MM.1S (cell line): ENCODE results near the gene STX1B.

Experiments
- DNase-seq: peaks from one replicate; pipeline ENCODE4 v3.0.0-alpha.2; 2015
- H2AFZ ChIP-seq: fragments of 300-600 bp; sonication (generic); 2 replicates; pipeline ENCODE4 v1.6.0; 2016; ENCODE audit warnings: antibody characterized with exemption, low read length
- H3F3A ChIP-seq: fragments of 300-600 bp; sonication (generic); 2 replicates; pipeline ENCODE4 v1.6.1; 2016; ENCODE audit warnings: mild to moderate bottlenecking, antibody characterized with exemption, low read length, moderate library complexity, mixed read lengths; ENCODE audit not compliant: insufficient read depth
- H3K27ac ChIP-seq: fragments of 300-600 bp; sonication (generic); 2 replicates; pipeline ENCODE4 v1.5.1; 2016; ENCODE audit warnings: mild to moderate bottlenecking, low read length
- H3K27me3 ChIP-seq: fragments of 300-600 bp; sonication (generic); replicated peaks from 2 replicates; pipeline ENCODE4 v1.6.0; 2016; ENCODE audit warnings: low read length; ENCODE audit not compliant: insufficient read depth
- H3K36me3 ChIP-seq: fragments of 300-600 bp; sonication (generic); replicated peaks from 2 replicates; pipeline ENCODE4 v1.6.1; 2016; ENCODE audit warnings: mild to moderate bottlenecking, low read length, mixed read lengths; ENCODE audit not compliant: insufficient read depth
- H3K4me1 ChIP-seq: fragments of 300-600 bp; sonication (generic); 2 replicates; pipeline ENCODE4 v1.6.1; 2016; ENCODE audit warnings: low read length, mixed read lengths
- H3K4me2 ChIP-seq: fragments of 300-600 bp; sonication (generic); 2 replicates; pipeline ENCODE4 v1.6.0; 2016; ENCODE audit warnings: low read depth, low read length
- H3K4me3 ChIP-seq: fragments of 300-600 bp; sonication (generic); 2 replicates; pipeline ENCODE4 v1.5.1; 2016; ENCODE audit warnings: low read length, mixed read lengths
- H3K79me2 ChIP-seq: fragments of 300-600 bp; sonication (generic); 2 replicates; pipeline ENCODE4 v1.6.1; 2016; ENCODE audit warnings: mixed run types, low read length, mixed read lengths
- H3K9ac ChIP-seq: fragments of 300-600 bp; sonication (generic); 2 replicates; pipeline ENCODE4 v1.6.1; 2016; ENCODE audit warnings: low read length, mixed read lengths
- H3K9me2 ChIP-seq: fragments of 300-600 bp; sonication (generic); replicated peaks from 2 replicates; pipeline ENCODE4 v1.6.1; 2016; ENCODE audit warnings: mild to moderate bottlenecking, low read length, mixed read lengths; ENCODE audit not compliant: insufficient read depth
- H3K9me3 ChIP-seq: fragments of 300-600 bp; sonication (generic); replicated peaks from 2 replicates; pipeline ENCODE4 v1.6.1; 2016; ENCODE audit warnings: mild to moderate bottlenecking, low read length, mixed read lengths; ENCODE audit not compliant: insufficient read depth
- H4K20me1 ChIP-seq: fragments of 300-600 bp; sonication (generic); 2 replicates; pipeline ENCODE4 v1.6.1; 2016; ENCODE audit warnings: mild to moderate bottlenecking, low read length, moderate library complexity, mixed read lengths; ENCODE audit not compliant: insufficient read depth
- CTCF ChIP-seq: fragments of 300-600 bp; sonication (generic); IDR thresholded peaks from 2 replicates; pipeline ENCODE4 v1.5.1; 2016; ENCODE audit warnings: antibody characterized with exemption, low read length, mixed read lengths
- EZH2 ChIP-seq: fragments of 300-600 bp; sonication (generic); optimal IDR thresholded peaks from 2 replicates; pipeline ENCODE3; 2017; ENCODE audit warnings: low read depth, mild to moderate bottlenecking, antibody characterized with exemption, low read length, mixed read lengths
- EZH2phosphoT487 ChIP-seq: fragments of 300-600 bp; sonication (generic); IDR thresholded peaks from 2 replicates; pipeline ENCODE4 v1.6.1; 2018; ENCODE audit warnings: antibody characterized with exemption, low read length

STX1B gene

GRCh38 chr16:31050280-31051030, 40.0 kb upstream of the STX1B start:
- Histone ChIP-seq H3K9me2 (no peaks in the 10 kb centered on the region), H4K20me1 (no peaks in the 10 kb centered on the region), H3K36me3 (no peaks in the 10 kb centered on the region), H3K4me2 (no peak overlapping the region), H3K4me1 (no peaks in the 10 kb centered on the region), H3K9me3 (no peaks in the 10 kb centered on the region), H3F3A (no peaks in the 10 kb centered on the region), H3K27ac (no peak overlapping the region), H3K9ac (no peak overlapping the region), H3K4me3 (no peak overlapping the region), H3K79me2 (no peaks in the 10 kb centered on the region), H3K27me3 (no peaks in the 10 kb centered on the region), H2AFZ (no peak overlapping the region)
- no peak for DNase-seq
- TF ChIP-seq EZH2phosphoT487 (no peak), EZH2 (no peak), CTCF (no peak)

DNA sequence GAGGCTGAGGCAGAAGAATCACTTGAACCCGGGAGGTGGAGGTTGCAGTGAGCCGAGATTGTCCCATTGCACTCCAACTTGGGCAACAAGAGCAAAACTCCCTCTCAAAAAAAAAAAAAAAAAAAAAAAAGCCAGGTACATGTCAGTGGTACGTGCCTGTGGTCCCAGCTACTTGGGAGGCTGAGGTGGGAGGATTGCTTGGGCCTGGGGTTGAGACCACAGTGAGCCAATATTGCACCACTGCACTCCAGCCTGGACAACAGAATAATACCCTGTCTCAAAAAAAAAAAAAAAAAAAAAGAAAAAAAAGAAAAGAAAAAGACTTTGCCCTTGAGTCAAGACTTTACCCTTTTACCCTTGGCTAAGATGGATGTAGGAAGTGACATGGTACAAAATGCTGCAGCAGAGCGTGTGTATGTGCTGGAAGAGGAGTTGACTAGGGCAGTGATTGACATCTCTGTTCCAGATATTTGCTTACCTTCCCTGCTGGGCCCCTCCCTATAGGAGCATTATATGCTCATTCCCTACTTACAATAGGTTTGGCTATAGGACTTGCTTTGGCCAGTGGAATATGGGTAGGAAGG, 33.6 kb upstream of the STX1B start:
- no peaks in the 10 kb centered on the region for H3K79me2 ChIP-seq
- no peak overlapping the region for H2AFZ ChIP-seq
- no peaks in the 10 kb centered on the region for H3K27me3 ChIP-seq
- H3K9ac ChIP-seq, result no peak overlapping the region
- H3K36me3 ChIP-seq, result no peaks in the 10 kb centered on the region
- DNase-seq, result no peak
- H3K9me3 ChIP-seq, result no peaks in the 10 kb centered on the region
- no peak overlapping the region for H3K27ac ChIP-seq
- no peaks in the 10 kb centered on the region for H3F3A ChIP-seq
- H3K4me1 ChIP-seq, result no peaks in the 10 kb centered on the region
- no peaks in the 10 kb centered on the region for H3K9me2 ChIP-seq
- no peak overlapping the region for H3K4me3 ChIP-seq
- TF ChIP-seq CTCF, result no peak
- TF ChIP-seq EZH2, result no peak
- TF ChIP-seq EZH2phosphoT487, result no peak
- no peaks in the 10 kb centered on the region for H4K20me1 ChIP-seq
- no peak overlapping the region for H3K4me2 ChIP-seq

GRCh38 chr16:31043352-31043751, 32.9 kb upstream of the STX1B start:
- Histone ChIP-seq H3K27me3 (no peaks in the 10 kb centered on the region), H3K27ac (no peak overlapping the region), H4K20me1 (no peaks in the 10 kb centered on the region), H3K9me3 (no peaks in the 10 kb centered on the region), H3K4me3 (no peak overlapping the region), H2AFZ (no peak overlapping the region), H3K36me3 (no peaks in the 10 kb centered on the region), H3F3A (no peaks in the 10 kb centered on the region), H3K9ac (no peak overlapping the region), H3K79me2 (no peaks in the 10 kb centered on the region), H3K4me1 (no peaks in the 10 kb centered on the region), H3K9me2 (no peaks in the 10 kb centered on the region), H3K4me2 (no peak overlapping the region)
- no peak for TF ChIP-seq CTCF
- TF ChIP-seq EZH2phosphoT487, result no peak
- no peak for TF ChIP-seq EZH2
- no peak for DNase-seq
